HG03159 (cell line): Measurements from ENCODE around the gene LCN10.
"Not testable (repeated sequence)": the region's sequence is repeated elsewhere in the genome, so short reads cannot be mapped to it uniquely, and the experiment has no call there.

Experiments used
- ATAC-seq: cut with Tn5 transposase; IDR thresholded peaks from one replicate; pipeline ENCODE4 v1.9.1; 2021; ENCODE audit warnings: mild to moderate bottlenecking, moderate library complexity; ENCODE audit not compliant: unreplicated experiment

Gene LCN10

GRCh38 chr9:136721339-136722092, 21.2 kb downstream of the LCN10 start:
- ATAC-seq: no peak

DNA sequence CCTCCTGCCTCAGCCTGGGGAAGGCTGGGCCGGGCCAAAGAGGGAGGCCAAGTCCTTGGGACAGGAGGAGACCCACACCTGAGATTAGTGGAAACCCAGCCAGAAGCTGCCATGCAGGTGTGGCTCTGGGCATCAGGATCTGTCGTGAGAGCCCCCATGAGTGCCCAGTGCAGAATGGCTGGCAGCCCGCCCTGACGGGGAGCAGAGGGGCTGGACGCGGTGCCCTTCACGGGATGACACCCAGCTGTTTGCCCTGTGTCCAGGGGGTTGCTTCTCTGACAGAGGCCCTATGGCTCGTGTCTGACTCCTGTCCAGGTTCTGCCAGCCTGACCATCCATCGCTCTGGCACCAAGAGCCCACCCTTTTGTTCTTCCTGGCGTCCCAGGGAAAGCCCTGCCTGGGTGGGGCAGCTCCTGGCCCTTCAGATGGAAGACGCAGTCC, 21.8 kb downstream of the LCN10 start:
- ATAC-seq: no peak

DNA sequence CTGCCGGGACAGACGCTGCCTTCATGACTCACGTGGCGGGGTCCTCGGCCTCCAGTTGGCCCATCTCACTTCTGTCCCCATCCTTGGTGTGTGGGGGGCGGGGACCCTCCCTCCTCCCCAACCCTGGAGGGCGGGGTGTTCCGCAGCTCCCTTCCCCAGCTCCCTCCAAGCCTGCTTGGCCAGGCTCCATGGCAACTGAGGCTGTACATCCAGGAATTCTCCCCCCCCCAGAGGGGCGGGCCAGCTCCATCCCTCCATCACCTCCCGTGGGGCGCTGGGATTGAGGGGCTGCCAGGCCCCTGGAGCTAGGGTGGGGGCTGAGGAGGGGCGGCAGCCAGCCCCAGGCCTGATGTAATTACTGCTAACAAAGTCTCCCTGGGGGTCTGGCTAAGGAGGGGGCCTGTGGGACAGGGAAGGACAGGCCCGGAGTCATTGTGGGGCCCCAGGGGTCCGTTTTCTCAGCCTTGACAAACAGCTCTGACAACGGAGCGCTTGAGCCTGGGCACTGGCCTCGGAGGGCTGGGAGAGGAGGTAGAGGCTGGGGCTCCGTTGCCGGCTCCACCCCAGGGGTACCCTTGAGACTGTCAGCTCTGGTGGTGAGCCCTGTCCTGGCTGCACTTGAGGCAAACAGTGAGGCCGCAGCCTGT, 22.4 kb downstream of the LCN10 start:
- no peak for ATAC-seq

- ATAC-seq: no peak
Measured at GRCh38 chr9:136719195-136719880, 23.4 kb downstream of the LCN10 start.

DNA sequence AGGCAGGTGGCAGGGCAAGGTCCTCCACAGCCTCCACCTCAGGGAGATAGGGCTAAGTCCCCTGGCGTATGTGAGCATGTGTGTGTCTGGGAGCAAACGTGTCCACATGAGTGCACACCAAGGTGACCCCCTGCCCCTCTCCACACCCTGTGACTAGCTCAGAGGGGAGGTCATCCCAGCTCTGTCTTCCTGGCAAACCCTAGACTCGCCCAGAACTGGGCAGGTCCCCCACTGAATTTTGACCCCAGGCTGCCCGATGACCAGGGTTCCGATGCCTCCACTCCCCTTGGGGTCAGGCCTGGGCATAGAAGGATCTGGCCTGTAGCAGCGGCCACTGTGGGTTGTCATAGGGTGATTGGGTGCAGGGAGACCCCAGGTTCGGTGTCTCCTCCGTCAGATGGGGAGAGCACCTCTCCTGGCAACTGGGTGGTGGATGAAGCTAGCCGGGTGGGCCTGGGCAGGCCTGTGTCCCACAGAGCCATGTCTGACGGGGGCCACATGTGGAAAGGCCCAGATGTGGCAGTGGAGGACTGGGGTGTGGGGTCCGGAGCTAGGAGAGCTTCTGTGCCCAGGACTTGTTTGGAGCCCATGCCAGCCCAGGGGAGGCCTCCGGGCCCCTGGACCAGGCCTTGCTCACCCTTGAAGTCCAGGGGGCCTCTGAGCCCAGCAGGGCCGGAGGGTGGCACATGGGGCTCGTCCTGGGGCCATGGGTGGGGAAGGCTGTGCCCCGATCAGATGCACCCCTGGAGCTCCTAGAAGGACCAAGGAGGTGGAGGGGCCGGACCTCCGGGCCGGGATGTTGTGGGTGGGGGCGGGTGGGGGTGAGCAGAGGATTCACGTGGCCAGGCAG, 24.2 kb downstream of the LCN10 start:
- no peak for ATAC-seq

DNA sequence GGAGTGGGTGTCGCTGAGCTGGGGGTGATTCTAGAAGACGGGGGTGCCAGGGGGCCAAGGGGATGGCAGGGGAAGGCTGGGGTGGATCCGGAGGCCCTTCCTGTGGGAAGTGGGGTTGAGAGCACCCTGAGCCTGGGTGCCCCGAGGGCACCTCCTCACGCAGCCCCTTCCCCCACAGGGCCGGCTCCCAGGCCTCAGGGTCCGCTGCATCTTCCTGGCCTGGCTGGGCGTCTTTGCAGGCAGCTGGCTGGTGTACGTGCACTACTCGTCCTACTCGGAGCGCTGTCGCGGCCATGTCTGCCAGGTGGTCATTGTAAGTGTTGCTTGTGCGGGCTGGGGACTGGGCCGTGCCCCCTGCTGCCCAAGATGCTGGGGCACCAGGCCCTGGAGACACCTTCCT, 25.3 kb downstream of the LCN10 start:
- no peak for ATAC-seq

- ATAC-seq: no peak
Measured at GRCh38 chr9:136714893-136715274, 27.9 kb downstream of the LCN10 start.

GRCh38 chr9:136714096-136714892, 28.4 kb downstream of the LCN10 start:
- ATAC-seq: no peak

GRCh38 chr9:136713550-136713949, 29.2 kb downstream of the LCN10 start:
- ATAC-seq: no peak

DNA sequence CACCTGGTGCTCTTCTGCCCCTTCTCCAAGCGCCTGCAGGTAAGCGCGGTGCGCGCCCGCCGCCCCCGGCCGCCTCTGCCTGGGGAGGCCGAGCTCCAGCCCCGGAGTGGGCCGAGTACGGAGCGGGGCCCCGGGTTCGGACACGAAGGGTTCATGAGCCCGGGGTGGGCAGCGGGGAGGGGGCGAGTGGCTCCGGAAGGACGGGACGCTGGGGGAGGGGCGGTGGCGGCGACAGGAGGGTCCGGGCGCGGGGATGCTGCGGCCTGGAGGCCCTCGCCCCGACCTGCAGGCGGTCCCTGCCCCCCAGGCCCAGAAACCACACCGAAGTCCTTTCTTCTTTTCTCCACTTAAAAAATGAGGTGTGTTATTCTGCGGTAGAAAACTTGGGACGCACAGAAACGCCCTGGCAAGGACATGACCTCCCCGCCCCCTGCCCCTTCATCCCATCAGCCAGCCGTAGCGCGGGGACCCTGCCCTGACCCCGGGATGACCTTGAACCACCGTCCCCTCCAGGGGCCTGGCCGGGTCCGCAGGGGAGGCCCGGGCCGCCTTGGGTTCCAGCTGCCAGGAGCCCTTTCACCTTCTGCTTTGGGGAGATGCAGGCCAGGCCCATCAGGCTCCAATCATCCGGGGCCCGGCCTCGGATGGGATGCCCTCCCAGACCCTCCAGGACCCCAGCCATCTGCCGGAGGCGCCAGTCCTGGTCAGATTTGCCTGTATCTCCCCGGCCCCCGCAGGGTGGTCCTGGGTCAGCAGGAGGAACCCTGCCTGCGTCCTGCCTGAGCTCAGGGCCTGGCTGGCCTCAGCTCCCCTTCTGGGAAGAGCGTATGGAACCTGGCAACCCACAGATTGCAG, 29.8 kb downstream of the LCN10 start:
- ATAC-seq: no peak

DNA sequence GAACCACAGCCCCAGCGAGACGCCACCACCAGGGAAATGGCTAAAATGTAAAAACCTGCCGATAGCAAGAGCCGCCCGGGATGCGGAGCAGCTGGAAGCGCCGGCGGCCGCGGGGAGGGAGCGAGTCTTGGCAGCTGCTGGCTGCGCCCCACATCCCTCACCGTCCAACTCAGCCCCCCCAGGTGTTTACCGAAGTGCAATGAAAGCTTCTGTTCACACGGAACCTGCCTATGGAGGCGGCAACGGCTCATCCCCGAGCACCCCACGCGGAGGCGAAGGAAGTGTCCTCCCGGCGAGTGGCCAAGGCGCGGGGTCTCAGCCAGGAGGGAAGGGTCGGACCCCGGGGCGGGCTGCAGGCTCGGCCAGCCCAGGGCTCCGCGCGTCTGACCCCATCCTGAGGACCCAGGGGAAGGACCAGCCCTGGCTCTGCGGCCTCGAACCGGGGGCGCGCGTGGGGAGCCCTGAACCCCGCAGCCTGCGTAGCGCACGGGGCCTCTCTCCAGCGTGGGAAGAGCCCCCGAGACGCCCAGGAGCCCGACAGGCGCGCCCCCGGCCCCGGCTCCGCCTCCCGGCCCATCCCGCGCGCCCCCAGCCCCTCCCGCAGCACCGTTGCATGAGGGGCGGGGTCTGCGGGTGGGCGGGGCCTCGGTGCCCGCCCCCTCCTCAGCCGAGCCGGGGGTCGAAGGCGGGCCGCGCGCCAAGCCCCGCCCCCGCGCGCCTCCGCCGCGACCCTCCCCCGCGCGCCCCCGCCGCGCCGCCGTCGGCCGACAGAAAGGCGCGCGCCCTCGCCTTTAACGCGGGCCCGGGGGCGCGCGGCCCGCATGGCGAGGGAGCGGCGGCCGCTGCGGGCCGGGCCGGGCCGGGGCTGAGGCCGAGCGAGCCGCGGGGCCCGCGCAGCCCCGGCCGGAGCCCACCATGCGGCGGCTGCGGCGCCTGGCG, 30.7 kb downstream of the LCN10 start, which contains the start of gene DIPK1B:
Gene DIPK1B, plus strand, starts transcription at position 822 of the 939 bp plus-strand sequence. Its CDS starts 94 bp downstream, at position 916.
- no peak for ATAC-seq

DNA sequence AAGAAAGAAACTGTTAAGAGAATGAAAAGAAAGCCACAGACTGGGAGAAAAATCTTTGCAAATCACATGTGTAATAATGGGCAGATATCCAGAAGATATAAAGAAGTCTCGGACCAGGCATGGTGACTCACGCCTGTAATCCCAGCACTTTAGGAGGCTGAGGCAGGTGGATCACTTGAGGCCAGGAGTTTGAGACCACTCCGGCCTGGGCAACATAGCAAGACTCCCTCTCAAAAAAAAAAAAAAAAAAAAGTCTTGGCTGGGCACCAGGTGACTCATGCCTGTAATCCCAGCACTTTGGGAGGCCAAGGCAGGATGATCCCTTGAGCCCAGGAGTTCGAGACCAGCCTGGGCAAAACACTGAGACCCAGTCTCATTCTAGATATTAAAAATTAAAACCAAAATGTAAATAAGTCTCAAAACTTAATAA, 31.5 kb downstream of the LCN10 start:
- ATAC-seq: not testable (repeated sequence)

- no peak for ATAC-seq
Measured at GRCh38 chr9:136710543-136710942, 32.2 kb downstream of the LCN10 start.

GRCh38 chr9:136709454-136710109, 33.2 kb downstream of the LCN10 start:
- ATAC-seq: no peak

DNA sequence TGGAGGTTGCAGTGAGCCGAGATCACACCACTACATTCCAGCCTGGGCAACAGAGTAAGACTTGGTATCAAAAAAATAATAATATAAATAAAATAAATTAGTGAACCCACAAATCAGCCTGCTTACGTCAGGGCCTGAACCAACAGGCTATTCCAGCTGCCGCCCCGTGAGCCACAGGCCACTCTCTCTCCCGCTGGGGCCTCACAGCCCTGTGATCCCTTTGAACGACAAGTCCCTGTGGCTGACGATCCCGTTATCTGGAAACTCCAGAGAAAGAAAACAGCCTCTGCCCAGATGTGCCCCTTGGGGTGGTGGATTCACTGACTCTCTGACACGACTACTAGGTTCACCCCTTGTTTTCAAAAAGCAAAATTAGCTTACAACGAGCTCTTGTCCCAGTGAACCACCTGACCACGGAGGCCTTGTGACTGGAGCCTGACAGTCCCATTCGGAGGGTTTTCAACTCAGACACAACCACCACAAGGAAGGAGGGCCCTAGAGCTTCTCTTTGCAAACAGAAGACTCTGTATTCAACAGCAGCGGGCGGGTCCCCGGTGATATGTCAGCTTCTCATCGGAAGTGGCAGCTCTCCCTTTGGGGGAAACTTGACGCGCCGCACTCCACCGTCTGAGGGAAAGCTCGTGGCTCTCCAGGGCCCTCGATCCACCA, 34.8 kb downstream of the LCN10 start:
- ATAC-seq: no peak

DNA sequence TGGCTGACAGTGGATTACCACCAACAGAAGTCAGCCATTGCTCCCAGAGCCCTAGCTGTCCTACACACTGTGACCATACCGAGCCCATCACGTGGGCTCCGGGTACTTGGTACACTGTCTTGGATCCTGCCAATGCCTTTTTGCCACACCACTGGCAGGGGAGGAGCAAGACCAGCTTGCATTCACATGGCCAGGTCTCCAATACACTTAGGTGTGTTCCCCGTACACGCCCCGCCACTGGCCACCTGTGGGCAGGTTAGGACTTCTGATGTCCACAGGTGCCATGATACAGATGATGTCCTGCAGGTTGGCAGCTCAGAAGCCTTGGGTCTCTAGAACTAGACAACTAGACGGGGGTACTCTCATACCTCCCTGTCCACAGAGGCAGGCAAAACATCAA, 35.7 kb downstream of the LCN10 start:
- ATAC-seq: no peak

DNA sequence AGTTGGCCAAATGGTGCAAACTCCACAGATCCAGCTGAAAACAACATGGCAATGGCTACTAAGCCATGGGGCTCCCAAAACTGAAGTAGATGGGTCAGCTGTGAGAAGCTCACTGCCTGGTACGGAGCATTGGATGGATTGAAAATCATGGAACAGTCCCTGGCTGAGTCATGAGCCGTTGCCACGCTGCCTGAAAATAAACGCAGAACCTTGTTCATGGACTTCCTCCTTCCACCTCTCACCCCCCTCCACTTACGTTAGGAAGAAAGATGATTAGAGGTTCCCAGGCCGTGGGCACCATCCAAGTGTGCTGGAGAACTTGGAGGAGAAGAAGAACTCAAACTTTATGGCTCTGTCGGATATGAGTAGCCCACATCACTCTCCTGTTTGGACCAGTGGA, 37.2 kb downstream of the LCN10 start:
- no peak for ATAC-seq
